ENCODE measurements around the gene SCUBE2. TPM values are rescaled to one million over a fixed set of nuclear protein-coding genes. Genes with fewer than 3 reads are reported as not detected.

Gene SCUBE2
- polyA plus RNA-seq, 1 of the 3 experiments (the other 2 are of a cell fraction): 0.76 TPM

DNA sequence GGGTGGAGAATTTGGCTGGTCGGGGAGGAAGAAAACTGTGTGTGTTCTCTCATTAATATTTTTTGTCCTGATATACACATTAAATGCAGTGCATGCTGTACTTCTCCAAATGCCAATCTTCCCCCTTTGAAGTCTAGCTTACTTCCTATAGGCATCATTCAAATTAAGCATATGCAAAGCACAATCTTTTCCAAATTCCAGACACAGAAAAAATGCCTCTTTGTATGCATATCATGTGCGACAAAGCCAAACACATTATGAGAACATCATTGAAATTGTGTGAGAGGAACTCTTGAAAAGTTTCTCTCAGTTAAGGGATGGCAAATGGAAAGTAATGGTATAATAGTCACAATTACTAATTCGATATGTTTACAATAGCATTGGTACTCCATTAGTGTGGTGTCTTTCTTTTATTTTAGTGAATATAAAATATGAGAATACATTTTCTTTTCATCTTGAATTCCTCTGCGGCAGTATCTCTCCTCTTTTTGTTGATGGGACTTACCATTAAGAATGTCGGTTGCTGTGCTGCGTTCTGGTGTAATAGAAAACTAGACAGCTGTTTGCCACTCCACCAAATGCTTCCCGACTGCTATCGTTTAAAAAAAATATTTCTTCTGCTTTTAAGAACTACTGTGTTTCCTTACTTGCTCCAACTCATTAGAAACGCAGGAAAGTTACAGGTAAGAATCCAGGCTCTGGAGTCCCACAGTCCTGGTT lies 68.3 kb downstream of the SCUBE2 start:
- WGBS (ENCODE audit: low lambda C conversion rate): 79% methylated on average over 9 of the region's 9 CpGs
- Histone ChIP-seq H3K9me2 (no peaks in the 10 kb centered on the region), H3K4me1 (ENCODE audit: control insufficient read depth in 1 of 2, insufficient read depth in 2 of 2, low read depth in 1 of 2, low read length in 1 of 2) (no peaks in the 10 kb centered on the region), H3K79me2 (ENCODE audit: insufficient read depth) (no peaks in the 10 kb centered on the region), H2AFZ (ENCODE audit: low read depth) (no peak overlapping the region), H4K20me1 (ENCODE audit: insufficient read depth) (no peaks in the 10 kb centered on the region), H3K4me2 (no peak overlapping the region), H3K27me3 (ENCODE audit: insufficient read depth) (no peaks in the 10 kb centered on the region), H3K4me3 (ENCODE audit: low read depth in 2 of 2, low read length in 1 of 2) (no peak overlapping the region), H3K27ac (ENCODE audit: low read depth in 2 of 2, low read length in 1 of 2) (no peak overlapping the region), H3K9ac (no peak overlapping the region), H3K9me3 (no peaks in the 10 kb centered on the region), H3F3A (replicated peaks; ENCODE audit: insufficient read depth) (no peaks in the 10 kb centered on the region), H3K36me3 (replicated peaks in 1 of 2; ENCODE audit: control insufficient read depth in 1 of 2, insufficient read depth in 2 of 2, low read length in 1 of 2) (no peaks in the 10 kb centered on the region)
- ChIA-PET CTCF (interaction anchor here (3.6 to 5.4 kb wide), 2 partner anchors 8 to 115 kb away, joined by 21 to 28 read pairs; no protein-coding TSS in a partner anchor), POLR2A (no interaction called here)
- no peak for DNase-seq
- TF ChIP-seq, protein P1, sequence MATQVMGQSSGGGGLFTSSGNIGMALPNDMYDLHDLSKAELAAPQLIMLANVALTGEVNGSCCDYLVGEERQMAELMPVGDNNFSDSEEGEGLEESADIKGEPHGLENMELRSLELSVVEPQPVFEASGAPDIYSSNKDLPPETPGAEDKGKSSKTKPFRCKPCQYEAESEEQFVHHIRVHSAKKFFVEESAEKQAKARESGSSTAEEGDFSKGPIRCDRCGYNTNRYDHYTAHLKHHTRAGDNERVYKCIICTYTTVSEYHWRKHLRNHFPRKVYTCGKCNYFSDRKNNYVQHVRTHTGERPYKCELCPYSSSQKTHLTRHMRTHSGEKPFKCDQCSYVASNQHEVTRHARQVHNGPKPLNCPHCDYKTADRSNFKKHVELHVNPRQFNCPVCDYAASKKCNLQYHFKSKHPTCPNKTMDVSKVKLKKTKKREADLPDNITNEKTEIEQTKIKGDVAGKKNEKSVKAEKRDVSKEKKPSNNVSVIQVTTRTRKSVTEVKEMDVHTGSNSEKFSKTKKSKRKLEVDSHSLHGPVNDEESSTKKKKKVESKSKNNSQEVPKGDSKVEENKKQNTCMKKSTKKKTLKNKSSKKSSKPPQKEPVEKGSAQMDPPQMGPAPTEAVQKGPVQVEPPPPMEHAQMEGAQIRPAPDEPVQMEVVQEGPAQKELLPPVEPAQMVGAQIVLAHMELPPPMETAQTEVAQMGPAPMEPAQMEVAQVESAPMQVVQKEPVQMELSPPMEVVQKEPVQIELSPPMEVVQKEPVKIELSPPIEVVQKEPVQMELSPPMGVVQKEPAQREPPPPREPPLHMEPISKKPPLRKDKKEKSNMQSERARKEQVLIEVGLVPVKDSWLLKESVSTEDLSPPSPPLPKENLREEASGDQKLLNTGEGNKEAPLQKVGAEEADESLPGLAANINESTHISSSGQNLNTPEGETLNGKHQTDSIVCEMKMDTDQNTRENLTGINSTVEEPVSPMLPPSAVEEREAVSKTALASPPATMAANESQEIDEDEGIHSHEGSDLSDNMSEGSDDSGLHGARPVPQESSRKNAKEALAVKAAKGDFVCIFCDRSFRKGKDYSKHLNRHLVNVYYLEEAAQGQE (IDR thresholded peaks at IDR 0.05; ENCODE audit: low read depth, low read length): no peak
- TF ChIP-seq, protein P2, sequence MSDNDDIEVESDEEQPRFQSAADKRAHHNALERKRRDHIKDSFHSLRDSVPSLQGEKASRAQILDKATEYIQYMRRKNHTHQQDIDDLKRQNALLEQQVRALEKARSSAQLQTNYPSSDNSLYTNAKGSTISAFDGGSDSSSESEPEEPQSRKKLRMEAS (IDR thresholded peaks at IDR 0.05; ENCODE audit: low read depth): no peak
- TF ChIP-seq GABPA (IDR thresholded peaks at IDR 0.05; ENCODE audit: low read depth) (no peak), EZH2phosphoT487 (IDR thresholded peaks at IDR 0.05; ENCODE audit: borderline replicate concordance, low read depth) (no peak), EP300 (IDR thresholded peaks at IDR 0.05; ENCODE audit: borderline replicate concordance in 1 of 2, low read depth in 1 of 2, low read length in 1 of 2) (no peak), RXRA (IDR thresholded peaks at IDR 0.05; ENCODE audit: borderline replicate concordance, low read depth) (no peak), RAD21 (IDR thresholded peaks at IDR 0.05; ENCODE audit: low read length) (no peak), JUND (IDR thresholded peaks at IDR 0.05) (no peak), TCF12 (IDR thresholded peaks at IDR 0.05) (no peak), POLR2AphosphoS5 (IDR thresholded peaks at IDR 0.05; ENCODE audit: low read depth, low read length) (no peak), RFX5 (IDR thresholded peaks at IDR 0.05; ENCODE audit: low read length) (no peak), MEF2A (IDR thresholded peaks at IDR 0.05; ENCODE audit: borderline replicate concordance, low read depth) (no peak)
- TF ChIP-seq, protein P3, sequence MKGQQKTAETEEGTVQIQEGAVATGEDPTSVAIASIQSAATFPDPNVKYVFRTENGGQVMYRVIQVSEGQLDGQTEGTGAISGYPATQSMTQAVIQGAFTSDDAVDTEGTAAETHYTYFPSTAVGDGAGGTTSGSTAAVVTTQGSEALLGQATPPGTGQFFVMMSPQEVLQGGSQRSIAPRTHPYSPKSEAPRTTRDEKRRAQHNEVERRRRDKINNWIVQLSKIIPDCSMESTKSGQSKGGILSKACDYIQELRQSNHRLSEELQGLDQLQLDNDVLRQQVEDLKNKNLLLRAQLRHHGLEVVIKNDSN (IDR thresholded peaks at IDR 0.05; ENCODE audit: borderline replicate concordance, low read depth): no peak

All from SK-N-SH (cell line).